BJ (cell line): Measurements from ENCODE around the gene DIP2A. TPM values are rescaled to one million over a fixed set of nuclear protein-coding genes. Genes with fewer than 3 reads are reported as not detected.

Experiments
- CTCF ChIA-PET: fragments of 350-600 bp; formaldehyde crosslinking; extraction: SDS; loops from one replicate; lab custom pipeline; 2021; ENCODE audit warnings: antibody characterized with exemption, inconsistent platforms; lab: Yijun Ruan, JAX
- POLR2A ChIA-PET: fragments of 300-600 bp; sonication (Branson Sonifier 250); formaldehyde crosslinking; extraction: SDS; loops from one replicate; lab custom pipeline; 2021; ENCODE audit warnings: antibody characterized with exemption; lab: Charles Lee
- DNase-seq: peaks from one replicate; pipeline ENCODE4 v3.0.0-alpha.2; 2011; ENCODE audit warnings: low read depth
- H3K27me3 ChIP-seq: 2 replicates; pipeline ENCODE4 v1.6.0; 2011; ENCODE audit warnings: low read length; ENCODE audit not compliant: control insufficient read depth, insufficient read depth
- H3K36me3 ChIP-seq: 2 replicates; pipeline ENCODE4 v1.5.1; 2011; ENCODE audit warnings: low read length; ENCODE audit not compliant: control insufficient read depth, insufficient read depth
- H3K4me3 ChIP-seq: 2 replicates; pipeline ENCODE4 v1.5.1; 2011; ENCODE audit warnings: low read depth, mild to moderate bottlenecking, control low read depth, low read length
- CTCF ChIP-seq: IDR thresholded peaks from 2 replicates; pipeline ENCODE4 v1.5.1; 2011; ENCODE audit warnings: low read depth, mild to moderate bottlenecking, control low read depth, inconsistent platforms, low read length, moderate library complexity; ENCODE audit not compliant: insufficient read depth
- polyA plus RNA-seq: library from polyadenylated mRNA; depleted of rRNA; stranded (reverse); fragments of >200 nt; gene quantifications from 2 replicates; pipeline ENCODE4 v1.2.3, GENCODE V29; 2011

DIP2A gene
- polyA plus RNA-seq, 1 experiment: 18.7 TPM

- ChIA-PET POLR2A (no interaction called here), CTCF (interaction anchor here (0.6 kb wide), 1 partner anchor 249 kb away, joined by 3 read pairs; no protein-coding TSS in a partner anchor)
- no peak for DNase-seq
- Histone ChIP-seq H3K36me3 (peaks cover 8% of the 10 kb centered on the region), H3K27me3 (no peaks in the 10 kb centered on the region), H3K4me3 (no peak overlapping the region)
- no peak for TF ChIP-seq CTCF
Observed at GRCh38 chr21:46498335-46499050, 39.8 kb downstream of the DIP2A start.

GRCh38 chr21:46500224-46500861, 41.7 kb downstream of the DIP2A start:
- no peak overlapping the region for H3K4me3 ChIP-seq
- ChIA-PET POLR2A (no interaction called here), CTCF (interaction anchor here (1.8 kb wide), 1 partner anchor 10 kb away, joined by 10 read pairs; no protein-coding TSS in a partner anchor)
- TF ChIP-seq CTCF: no peak
- no peak for DNase-seq
- no peaks in the 10 kb centered on the region for H3K27me3 ChIP-seq
- peaks cover 12% of the 10 kb centered on the region for H3K36me3 ChIP-seq

- Histone ChIP-seq H3K27me3 (no peaks in the 10 kb centered on the region), H3K36me3 (peaks cover 7% of the 10 kb centered on the region), H3K4me3 (no peak overlapping the region)
- DNase-seq: no peak
- ChIA-PET CTCF (no interaction called here), POLR2A (no interaction called here)
- no peak for TF ChIP-seq CTCF
Observed at GRCh38 chr21:46503922-46504550, 45.3 kb downstream of the DIP2A start.

- no peak for DNase-seq
- no peak for TF ChIP-seq CTCF
- Histone ChIP-seq H3K36me3 (peaks cover 8% of the 10 kb centered on the region), H3K27me3 (no peaks in the 10 kb centered on the region), H3K4me3 (no peak overlapping the region)
- POLR2A ChIA-PET: no interaction called here
- CTCF ChIA-PET: no interaction called here
Observed at GRCh38 chr21:46504666-46505065, 46.0 kb downstream of the DIP2A start.

- no peak for DNase-seq
- ChIA-PET CTCF (no interaction called here), POLR2A (no interaction called here)
- TF ChIP-seq CTCF: no peak
- Histone ChIP-seq H3K36me3 (peaks cover 16% of the 10 kb centered on the region), H3K4me3 (no peak overlapping the region), H3K27me3 (no peaks in the 10 kb centered on the region)
Observed at GRCh38 chr21:46507562-46507961, 48.9 kb downstream of the DIP2A start.
